GM23248 (cell line): ENCODE data around the gene SNTA1. TPM values are rescaled to one million over a fixed set of nuclear protein-coding genes. Genes with fewer than 3 reads are reported as not detected.

ENCODE experiments used
- DNase-seq: peaks from one replicate; pipeline ENCODE4 v3.0.0-alpha.2; 2015
- H2AFZ ChIP-seq: fragments of 200-600 bp; sonication (generic); 2 replicates; pipeline ENCODE4 v1.6.1; 2016; ENCODE audit warnings: antibody characterized with exemption
- H3F3A ChIP-seq: fragments of 200-600 bp; sonication (generic); 2 replicates; pipeline ENCODE4 v1.6.1; 2016; ENCODE audit warnings: mild to moderate bottlenecking, antibody characterized with exemption, mixed run types; ENCODE audit not compliant: insufficient read depth
- H3K27ac ChIP-seq: fragments of 200-600 bp; sonication (generic); 2 replicates; pipeline ENCODE4 v1.5.1; 2016; ENCODE audit warnings: mild to moderate bottlenecking
- H3K27me3 ChIP-seq: fragments of 200-600 bp; sonication (generic); replicated peaks from 2 replicates; pipeline ENCODE4 v1.6.1; 2016; ENCODE audit warnings: mild to moderate bottlenecking; ENCODE audit not compliant: insufficient read depth
- H3K36me3 ChIP-seq: fragments of 200-600 bp; sonication (generic); 2 replicates; pipeline ENCODE4 v1.6.1; 2016; ENCODE audit warnings: low read depth, mild to moderate bottlenecking
- H3K4me1 ChIP-seq: fragments of 200-600 bp; sonication (generic); 2 replicates; pipeline ENCODE4 v1.6.1; 2016; ENCODE audit warnings: mild to moderate bottlenecking; ENCODE audit not compliant: insufficient read depth
- H3K4me2 ChIP-seq: fragments of 200-600 bp; sonication (generic); one replicate; pipeline ENCODE4 v1.6.1; 2016; ENCODE audit warnings: mild to moderate bottlenecking; ENCODE audit not compliant: unreplicated experiment
- H3K4me3 ChIP-seq: fragments of 200-600 bp; sonication (generic); 2 replicates; pipeline ENCODE4 v1.5.1; 2016; ENCODE audit warnings: mild to moderate bottlenecking
- H3K79me2 ChIP-seq: fragments of 200-600 bp; sonication (generic); 2 replicates; pipeline ENCODE4 v1.6.1; 2016; ENCODE audit warnings: mild to moderate bottlenecking; ENCODE audit not compliant: insufficient read depth
- H3K9ac ChIP-seq: fragments of 200-600 bp; sonication (generic); 2 replicates; pipeline ENCODE4 v1.6.1; 2016; ENCODE audit warnings: mild to moderate bottlenecking
- H3K9me2 ChIP-seq: fragments of 200-600 bp; sonication (generic); 2 replicates; pipeline ENCODE4 v1.6.1; 2016; ENCODE audit warnings: mixed run types, mild to moderate bottlenecking, moderate library complexity; ENCODE audit not compliant: insufficient read depth
- H3K9me3 ChIP-seq: fragments of 200-600 bp; sonication (generic); one replicate; pipeline ENCODE4 v1.6.1; 2017; ENCODE audit warnings: low read depth
- H4K20me1 ChIP-seq: fragments of 200-600 bp; sonication (generic); 2 replicates; pipeline ENCODE4 v1.6.0; 2016; ENCODE audit not compliant: insufficient read depth
- EZH2 ChIP-seq: fragments of 200-600 bp; sonication (generic); IDR thresholded peaks from 2 replicates; pipeline ENCODE4 v1.6.1; 2018; ENCODE audit warnings: antibody characterized with exemption, mild to moderate bottlenecking; ENCODE audit not compliant: insufficient read depth, poor library complexity, severe bottlenecking
- EZH2phosphoT487 ChIP-seq: fragments of 200-600 bp; sonication (generic); IDR thresholded peaks from 2 replicates; pipeline ENCODE4 v1.6.1; 2018; ENCODE audit warnings: antibody characterized with exemption, moderate library complexity, mild to moderate bottlenecking, low read depth; ENCODE audit not compliant: insufficient read depth
- WGBS, 2 experiments: methylation state at CpG; one replicate each; pipeline ENCODE4 v1.1.6; 2015 to 2017; ENCODE audit warnings: low lambda C conversion rate in 2 of 2, low coverage in 1 of 2; ENCODE audit errors: missing lambda C conversion rate in 2 of 2; 5-methylcytosine and 5-hydroxymethylcytosine counted together
- in situ Hi-C: fragments of 300-500 bp; cut with MboI; formaldehyde crosslinking; loops from 2 replicates; pipeline ENCODE4 v1.15.0; 2020
- polyA plus RNA-seq: library from polyadenylated mRNA; unstranded; fragments of >200 nt; fragmentation: Nextera tagmentation; extraction: Ambion mirVana; gene quantifications from 2 replicates; pipeline ENCODE4 v1.2.1, GENCODE V29; 2016
- total RNA-seq: library from RNA; depleted of rRNA; stranded (reverse); fragments of >200 nt; shearing (Covaris generic); gene quantifications from 2 replicates; pipeline ENCODE4 v1.2.3, GENCODE V29; 2014

Gene SNTA1
- total and polyA plus RNA-seq, 2 experiments from 2014 or later = 10.2 to 24.5 TPM

GRCh38 chr20:33408716-33409654 lies 34.6 kb downstream of the SNTA1 start:
- H3K36me3 ChIP-seq = no peaks in the 10 kb centered on the region
- DNase-seq = no peak
- H3K27me3 ChIP-seq = no peaks in the 10 kb centered on the region
- WGBS, 2 experiments = 91% methylated on average over 17 to 18 of the region's 18 CpGs
- H3K27ac ChIP-seq = no peak overlapping the region
- H3K9me3 ChIP-seq = no peaks in the 10 kb centered on the region
- in situ Hi-C loops = no loop called here
- TF ChIP-seq EZH2phosphoT487 = no peak
- TF ChIP-seq EZH2 = no peak
- H4K20me1 ChIP-seq = no peaks in the 10 kb centered on the region
- H3F3A ChIP-seq = 0 out of 2 replicates have a peak, but pooled peaks cover 4% of the 10 kb centered on the region
- no peak overlapping the region for H2AFZ ChIP-seq
- no peaks in the 10 kb centered on the region for H3K4me1 ChIP-seq
- no peaks in the 10 kb centered on the region for H3K9me2 ChIP-seq
- H3K4me3 ChIP-seq = no peak overlapping the region
- H3K4me2 ChIP-seq = no peak overlapping the region
- H3K9ac ChIP-seq = no peak overlapping the region
- H3K79me2 ChIP-seq = 0 out of 2 replicates have a peak, but pooled peaks cover 5% of the 10 kb centered on the region

- DNase-seq = no peak
- Histone ChIP-seq H3K36me3 (no peaks in the 10 kb centered on the region), H3K9me2 (no peaks in the 10 kb centered on the region), H3K9ac (no peak overlapping the region), H2AFZ (no peak overlapping the region), H3K4me2 (no peak overlapping the region), H3K4me3 (no peak overlapping the region), H3K79me2 (0 out of 2 replicates have a peak, but pooled peaks cover 5% of the 10 kb centered on the region), H3F3A (0 out of 2 replicates have a peak, but pooled peaks cover 4% of the 10 kb centered on the region), H3K4me1 (no peaks in the 10 kb centered on the region), H3K27me3 (no peaks in the 10 kb centered on the region), H4K20me1 (no peaks in the 10 kb centered on the region), H3K9me3 (no peaks in the 10 kb centered on the region), H3K27ac (no peak overlapping the region)
- in situ Hi-C loops = no loop called here
- TF ChIP-seq EZH2 (no peak), EZH2phosphoT487 (no peak)
- WGBS, 2 experiments = 93 to 94% methylated on average over 11 to 12 of the region's 12 CpGs
These were observed 35.2 kb downstream of the SNTA1 start for GRCh38 chr20:33408313-33408712.

- DNase-seq = no peak
- H3K4me3 ChIP-seq = no peak overlapping the region
- no peaks in the 10 kb centered on the region for H3K4me1 ChIP-seq
- no peak overlapping the region for H2AFZ ChIP-seq
- H3K79me2 ChIP-seq = 0 out of 2 replicates have a peak, but pooled peaks cover 5% of the 10 kb centered on the region
- no peaks in the 10 kb centered on the region for H3K27me3 ChIP-seq
- H3F3A ChIP-seq = 0 out of 2 replicates have a peak, but pooled peaks cover 4% of the 10 kb centered on the region
- no peaks in the 10 kb centered on the region for H4K20me1 ChIP-seq
- no peak overlapping the region for H3K4me2 ChIP-seq
- in situ Hi-C loops = no loop called here
- 43 to 46% methylated on average over 4 of the region's 4 CpGs for WGBS, 2 experiments
- H3K27ac ChIP-seq = no peak overlapping the region
- TF ChIP-seq EZH2phosphoT487 (no peak), EZH2 (no peak)
- H3K9me2 ChIP-seq = no peaks in the 10 kb centered on the region
- H3K9me3 ChIP-seq = no peaks in the 10 kb centered on the region
- no peaks in the 10 kb centered on the region for H3K36me3 ChIP-seq
- no peak overlapping the region for H3K9ac ChIP-seq
These were observed 35.8 kb downstream of the SNTA1 start for GRCh38 chr20:33407796-33408195.

GRCh38 chr20:33407251-33407650 lies 36.3 kb downstream of the SNTA1 start:
- Histone ChIP-seq H2AFZ (no peak overlapping the region), H3K27me3 (no peaks in the 10 kb centered on the region), H3K9me2 (no peaks in the 10 kb centered on the region), H3K4me3 (no peak overlapping the region), H3K4me2 (no peak overlapping the region), H3K4me1 (no peaks in the 10 kb centered on the region), H3K9ac (no peak overlapping the region), H3K79me2 (0 out of 2 replicates have a peak, but pooled peaks cover 5% of the 10 kb centered on the region), H4K20me1 (no peaks in the 10 kb centered on the region), H3K36me3 (no peaks in the 10 kb centered on the region), H3K9me3 (no peaks in the 10 kb centered on the region), H3K27ac (no peak overlapping the region), H3F3A (0 out of 2 replicates have a peak, but pooled peaks cover 4% of the 10 kb centered on the region)
- peak; percentile 29 for DNase-seq
- TF ChIP-seq EZH2phosphoT487 = no peak
- no peak for TF ChIP-seq EZH2
- 65 to 93% methylated on average over 1 of the region's 1 CpG for WGBS, 2 experiments
- in situ Hi-C loops = no loop called here
